ENCODE results near the gene PGGHG.
"Not testable (repeated sequence)": the region's sequence is repeated elsewhere in the genome, so short reads cannot be mapped to it uniquely, and the experiment has no call there.

The PGGHG gene

DNA sequence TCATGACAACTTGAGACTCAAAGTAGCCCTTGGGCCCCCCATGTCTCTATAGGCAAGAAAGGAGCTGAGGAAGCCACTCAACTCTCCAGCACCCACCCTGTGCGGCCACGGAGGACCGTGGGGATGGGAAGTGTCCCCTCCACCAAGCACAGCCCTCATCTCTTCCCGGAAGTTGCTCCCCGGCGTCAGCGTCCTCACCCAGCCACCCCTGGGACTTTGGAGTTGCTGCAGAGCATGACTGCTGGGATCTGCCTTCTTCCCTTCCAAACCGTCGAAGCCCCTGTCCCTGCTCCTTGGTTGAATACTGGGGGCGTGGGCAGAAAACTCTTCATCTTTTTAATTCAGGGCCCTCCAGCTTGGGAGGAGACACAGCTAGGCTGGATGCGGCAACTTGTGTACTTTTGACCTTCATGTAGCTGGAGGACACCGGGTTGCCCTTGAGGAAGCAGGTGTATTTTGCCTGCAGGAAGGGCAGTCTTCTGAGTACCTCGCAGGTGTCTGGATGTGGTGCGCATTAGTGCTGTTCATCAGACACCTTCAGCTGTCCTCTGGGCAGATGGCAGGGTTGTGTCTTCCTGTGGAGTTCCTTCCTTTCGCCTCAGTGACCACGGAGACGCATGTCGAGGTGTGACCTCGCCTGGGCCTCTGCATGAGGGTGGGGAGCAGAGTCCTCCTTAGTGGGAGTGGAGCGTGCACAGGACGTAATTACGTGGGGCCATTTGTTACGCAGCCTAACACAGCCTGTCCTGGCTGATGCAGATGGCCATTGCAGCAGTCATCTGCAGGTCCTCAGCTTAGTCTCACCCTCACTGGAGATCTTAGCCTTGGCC is 43.9 kb downstream of the PGGHG start:
- no peak for DNase-seq

DNA sequence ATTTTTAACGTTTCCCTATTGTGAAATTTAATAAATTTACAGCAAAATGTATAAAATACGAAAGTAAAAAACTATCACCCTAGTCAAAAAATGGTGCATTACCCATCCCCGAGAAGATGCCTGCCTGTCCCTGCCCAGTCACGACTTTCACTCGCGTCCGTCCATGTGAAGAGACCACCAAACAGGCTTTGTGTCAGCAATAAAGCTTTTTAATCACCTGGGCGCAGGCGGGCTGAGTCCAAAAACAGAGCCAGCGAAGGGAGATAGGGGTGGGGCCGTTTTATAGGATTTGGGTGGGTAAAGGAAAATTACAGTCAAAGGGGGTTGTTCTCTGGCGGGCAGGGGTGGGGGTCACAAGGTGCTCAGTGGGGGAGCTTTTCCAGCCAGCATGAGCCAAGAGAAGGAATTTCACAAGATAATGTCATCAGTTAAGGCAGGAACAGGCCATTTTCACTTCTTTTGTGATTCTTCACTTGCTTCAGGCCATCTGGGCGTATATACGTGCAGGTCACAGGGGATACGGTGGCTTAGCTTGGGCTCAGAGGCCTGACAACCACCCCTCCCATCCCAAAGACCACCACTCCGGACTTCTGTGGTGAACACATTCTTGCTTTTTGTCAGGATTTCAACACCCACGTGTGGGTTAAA is 44.8 kb downstream of the PGGHG start:
- DNase-seq: not testable (repeated sequence)

DNA sequence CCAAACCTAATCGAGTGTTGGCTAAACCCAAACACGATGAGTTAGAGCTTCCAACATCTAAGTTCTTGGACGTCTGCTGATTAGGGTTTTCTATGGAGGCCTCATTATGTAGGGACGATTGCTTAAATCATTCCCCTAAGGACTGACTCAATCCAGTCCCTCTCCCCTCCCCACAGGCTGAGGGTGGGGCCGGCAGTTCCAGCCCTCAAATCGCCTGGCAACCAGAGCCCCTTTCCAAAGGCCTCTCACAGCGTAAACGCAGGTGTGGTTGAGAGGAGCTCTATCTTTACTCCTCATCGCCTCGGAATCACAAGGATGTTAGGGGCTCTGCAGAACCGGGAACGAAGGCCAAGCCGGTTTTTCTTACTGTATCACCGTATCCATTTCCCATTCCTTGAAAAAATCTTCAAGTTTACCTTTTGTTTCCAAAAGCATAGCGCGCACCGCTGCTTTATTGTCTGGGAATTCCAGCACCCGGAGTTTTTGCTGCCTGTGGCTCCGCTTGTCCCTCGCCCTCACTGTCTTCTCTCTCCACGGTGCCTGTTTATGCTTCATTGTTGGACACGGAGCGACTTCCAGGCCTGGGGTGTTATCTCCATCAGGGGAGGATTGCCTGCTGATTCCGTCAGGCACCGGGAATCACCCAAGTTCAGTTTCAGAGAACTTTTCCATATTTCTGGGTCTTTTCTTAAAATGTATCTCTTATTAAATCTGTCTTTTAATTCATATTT is 45.5 kb downstream of the PGGHG start:
- DNase-seq: no peak

- no peak for DNase-seq
These were observed 47.1 kb downstream of the PGGHG start for GRCh38 chr11:335779-336658.

- no peak for DNase-seq
These were observed 47.8 kb downstream of the PGGHG start for GRCh38 chr11:336659-337198.

- DNase-seq: no peak
These were observed 48.8 kb downstream of the PGGHG start for GRCh38 chr11:337711-338110.

DNA sequence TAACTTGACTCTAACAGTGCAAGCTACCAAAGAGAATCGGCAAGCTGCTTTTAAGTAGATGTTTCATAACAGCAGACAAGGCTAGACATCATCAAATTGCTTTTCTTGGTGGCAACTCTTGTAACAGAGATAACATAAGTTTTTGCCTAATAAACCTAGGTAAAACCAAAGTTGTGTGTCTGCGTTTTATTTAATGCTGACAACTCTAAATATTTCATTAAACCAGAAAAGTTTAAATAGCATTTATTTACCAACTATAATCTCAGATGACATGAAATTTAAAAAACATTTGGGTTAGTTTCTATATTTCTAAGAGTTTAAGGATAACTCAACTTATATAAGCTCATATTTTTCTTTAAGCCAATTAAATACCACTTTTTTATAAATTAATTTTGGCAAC is 51.0 kb downstream of the PGGHG start:
- DNase-seq: no peak

DNA sequence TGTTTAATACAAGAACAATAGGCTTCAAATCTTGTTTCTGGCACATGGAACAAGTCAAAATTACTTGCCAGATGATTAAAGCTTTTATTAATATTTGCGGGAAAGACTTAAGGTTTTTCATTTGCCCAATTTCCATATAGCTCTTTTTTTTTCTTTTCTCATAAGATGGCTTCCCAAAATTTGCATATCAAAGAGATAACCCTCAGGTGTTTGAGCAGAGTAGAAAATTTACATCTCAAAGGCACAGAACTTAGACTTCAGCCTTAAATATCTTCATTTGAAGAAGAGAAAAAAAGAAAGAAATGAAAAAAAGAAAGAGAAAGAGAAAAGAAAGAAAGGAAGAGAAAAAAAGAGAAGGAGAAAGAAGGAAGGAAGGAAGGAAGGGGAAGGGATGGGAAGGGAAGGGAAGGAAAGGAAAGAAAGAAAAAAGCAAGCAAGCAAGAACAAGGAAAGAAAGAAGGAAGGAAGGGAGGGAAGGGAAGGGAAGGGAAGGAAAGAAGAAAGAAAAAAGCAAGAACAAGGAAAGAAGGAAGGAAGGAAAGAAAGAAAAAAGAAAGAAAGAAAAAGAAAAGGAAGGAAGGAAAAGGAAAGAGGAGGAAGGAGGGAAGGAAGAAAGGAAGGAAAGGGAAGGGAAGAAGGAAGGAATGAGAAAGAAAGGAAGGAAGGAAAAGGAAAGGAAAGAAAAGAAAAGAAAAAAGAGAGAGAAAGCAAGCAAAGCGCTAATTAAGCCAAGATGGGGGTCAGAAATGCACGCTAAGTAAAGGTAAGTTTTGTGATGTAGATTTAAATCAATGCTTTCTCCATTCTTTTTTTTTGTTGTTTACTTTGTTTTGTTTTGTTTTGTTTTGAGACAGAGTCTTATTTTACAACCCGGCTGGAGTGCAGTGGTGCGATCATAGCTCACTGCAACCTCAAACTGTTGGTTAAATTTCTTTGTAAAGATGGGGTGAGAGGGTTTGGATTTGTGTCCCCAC is 51.9 kb downstream of the PGGHG start:
- no peak for DNase-seq

DNA sequence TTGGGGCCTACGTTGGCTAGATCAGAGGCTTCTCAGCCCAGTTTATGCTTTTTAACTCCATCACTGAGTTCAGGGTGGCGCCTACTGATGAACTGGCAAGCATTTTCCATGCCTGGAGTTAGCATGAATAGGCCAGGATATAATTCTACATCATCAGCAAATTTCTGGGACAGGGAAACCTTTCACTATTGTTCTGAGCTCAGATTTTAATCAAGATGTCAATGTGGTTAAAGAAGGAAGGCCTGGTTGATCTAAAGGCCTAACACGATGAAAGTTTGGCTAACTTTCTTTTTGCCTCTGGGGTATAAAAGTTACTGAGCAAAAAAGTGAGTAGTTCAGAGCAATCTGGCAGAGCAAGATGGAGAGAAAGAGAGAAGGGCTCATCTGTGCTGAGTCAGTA is 53.4 kb downstream of the PGGHG start:
- no peak for DNase-seq

DNA sequence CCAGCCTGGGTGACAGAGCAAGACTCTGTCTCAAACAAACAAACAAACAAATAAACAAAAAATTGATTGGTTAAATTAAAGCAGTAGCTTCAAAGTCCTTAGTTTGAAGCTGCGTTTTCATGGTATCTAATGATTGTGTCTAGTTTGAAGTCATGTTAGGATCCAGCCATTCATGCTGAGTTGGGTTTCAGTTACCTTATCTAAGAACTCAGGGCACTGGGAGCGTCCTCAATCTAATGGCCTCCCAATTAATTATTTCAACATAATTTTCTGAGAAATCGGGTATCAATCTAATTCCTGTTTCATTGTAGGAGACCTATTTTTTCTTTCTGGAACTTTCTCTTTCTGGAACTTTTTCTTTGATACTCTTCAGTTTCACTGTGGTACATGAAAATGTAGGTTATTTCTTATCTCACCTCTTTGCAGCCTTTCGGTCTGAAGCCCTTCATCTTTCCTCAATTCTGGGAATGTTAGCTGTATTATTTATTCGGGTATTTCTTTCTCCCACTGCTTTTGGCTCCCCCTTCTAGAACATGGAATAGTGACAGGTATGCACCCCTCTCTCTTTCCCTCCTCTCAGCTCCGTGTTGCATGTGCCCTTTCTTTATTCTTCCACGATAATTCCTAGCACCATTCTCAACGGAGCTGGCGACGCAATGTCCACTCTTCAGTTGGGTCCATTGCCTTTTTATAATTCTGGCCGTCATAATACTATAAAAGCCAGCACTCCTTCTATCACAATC is 56.1 kb downstream of the PGGHG start:
- no peak for DNase-seq
